Measurements from ENCODE around the gene QARS1.

Gene QARS1

GRCh38 chr3:49054344-49054862 lies 50.2 kb downstream of the QARS1 start:
- TF ChIP-seq CTCF (IDR thresholded peaks at IDR 0.05; ENCODE audit: extremely low read depth, missing control alignments), result no peak
- DNase-seq (ENCODE audit: low spot score), result no peak

- no peak for DNase-seq (ENCODE audit: low spot score)
- TF ChIP-seq CTCF (IDR thresholded peaks at IDR 0.05; ENCODE audit: extremely low read depth, missing control alignments), result no peak
These were observed 51.0 kb downstream of the QARS1 start for GRCh38 chr3:49053543-49053942.

Data from GM20000 (cell line).